ENCODE measurements around the gene AMOTL2.

DNA sequence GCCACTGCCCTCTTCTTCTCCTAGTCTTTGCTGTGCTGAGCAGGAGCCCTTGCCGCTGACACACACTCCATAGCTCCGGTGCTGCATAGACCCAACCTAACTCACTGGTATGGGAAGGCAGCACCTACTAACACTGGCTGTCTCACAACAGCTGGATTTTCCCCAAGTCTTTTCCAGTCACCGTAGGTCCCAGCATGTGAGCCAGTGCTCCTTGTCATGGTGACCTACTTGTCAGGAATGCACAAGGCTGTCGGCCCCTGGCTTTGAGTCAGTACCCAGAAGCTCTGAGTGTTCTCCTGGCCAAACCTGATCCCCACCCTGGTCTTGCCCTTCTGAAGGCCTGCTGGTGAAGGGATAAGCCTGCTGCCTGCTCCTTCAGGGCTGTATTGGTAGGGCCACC lies 25.7 kb downstream of the AMOTL2 start:
- TF ChIP-seq POLR2A (IDR thresholded peaks at IDR 0.05; ENCODE audit: low read depth, low read length) (no peak), POLR2AphosphoS5 (IDR thresholded peaks at IDR 0.05; ENCODE audit: low read depth, low read length) (no peak), TAF1 (IDR thresholded peaks at IDR 0.05; ENCODE audit: borderline replicate concordance, low read depth, low read length) (no peak)
